ENCODE measurements around the gene SMIM1. TPM values are rescaled to one million over a fixed set of nuclear protein-coding genes. Genes with fewer than 3 reads are reported as not detected.

The SMIM1 gene
- total and polyA plus RNA-seq, 4 donors, result 8.0 to 15.9 (median 10.9) TPM

DNA sequence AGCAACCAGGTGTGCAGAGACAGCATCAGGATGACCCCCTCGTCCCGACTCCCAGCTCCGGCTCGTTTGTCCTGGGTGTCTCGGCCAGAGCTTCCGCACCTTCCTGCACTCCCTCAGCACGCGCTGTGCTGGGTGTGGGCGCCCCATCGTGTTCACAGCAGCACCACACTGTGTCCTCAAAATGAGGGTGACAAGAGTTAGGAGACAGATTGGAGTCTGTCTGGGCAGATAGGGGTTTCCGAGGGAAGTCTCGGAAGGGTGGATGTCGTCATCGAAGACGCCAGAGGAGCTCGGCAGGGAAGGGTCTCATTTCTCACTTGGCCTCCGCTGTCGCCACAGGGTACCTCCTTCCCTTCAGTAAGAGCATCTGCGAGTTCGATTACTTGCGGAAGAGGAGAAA, 16.2 kb upstream of the SMIM1 start:
- no peak overlapping the region for H3K9ac ChIP-seq (ENCODE audit: insufficient read depth in 1 of 2, low read length in 2 of 2)
- H3K36me3 ChIP-seq (ENCODE audit: control insufficient read depth in 4 of 4, insufficient read depth in 4 of 4, low read length in 4 of 4), result no peaks in the 10 kb centered on the region
- no peaks in the 10 kb centered on the region for H3K9me3 ChIP-seq (ENCODE audit: control insufficient read depth in 4 of 4, insufficient read depth in 3 of 4, low read length in 3 of 4)
- 76 to 90% methylated on average over 21 of the region's 21 CpGs for WGBS, 2 donors
- no peaks in the 10 kb centered on the region for H3K27me3 ChIP-seq (ENCODE audit: control insufficient read depth in 3 of 3, insufficient read depth in 3 of 3, low read length in 2 of 3)
- TF ChIP-seq CTCF (IDR thresholded peaks at IDR 0.05; ENCODE audit: control extremely low read depth, extremely low read depth), result no peak
- H3K4me1 ChIP-seq (ENCODE audit: control insufficient read depth in 5 of 5, insufficient read depth in 5 of 5, low read length in 5 of 5), result no peaks in the 10 kb centered on the region
- no peak overlapping the region for H3K4me3 ChIP-seq
- ATAC-seq (ENCODE audit: insufficient read depth, low FRiP score) (no peak), DNase-seq (no peak)
- no peak overlapping the region for H3K27ac ChIP-seq (ENCODE audit: low read depth in 1 of 2, low read length in 1 of 2)

GRCh38 chr1:3759164-3759563, 13.4 kb upstream of the SMIM1 start:
- DNase-seq (no peak), ATAC-seq (ENCODE audit: insufficient read depth, low FRiP score) (no peak)
- H3K9me3 ChIP-seq (ENCODE audit: control insufficient read depth in 4 of 4, insufficient read depth in 3 of 4, low read length in 3 of 4), result no peaks in the 10 kb centered on the region
- no peak overlapping the region for H3K9ac ChIP-seq (ENCODE audit: insufficient read depth in 1 of 2, low read length in 2 of 2)
- no peak overlapping the region for H3K4me3 ChIP-seq
- no peaks in the 10 kb centered on the region for H3K27me3 ChIP-seq (ENCODE audit: control insufficient read depth in 3 of 3, insufficient read depth in 3 of 3, low read length in 2 of 3)
- TF ChIP-seq CTCF (IDR thresholded peaks at IDR 0.05; ENCODE audit: control extremely low read depth, extremely low read depth), result no peak
- no peaks in the 10 kb centered on the region for H3K36me3 ChIP-seq (ENCODE audit: control insufficient read depth in 4 of 4, insufficient read depth in 4 of 4, low read length in 4 of 4)
- 90 to 94% methylated on average over 6 of the region's 6 CpGs for WGBS, 2 donors
- no peak overlapping the region for H3K27ac ChIP-seq (ENCODE audit: low read depth in 1 of 2, low read length in 1 of 2)
- H3K4me1 ChIP-seq (ENCODE audit: control insufficient read depth in 5 of 5, insufficient read depth in 5 of 5, low read length in 5 of 5), result no peaks in the 10 kb centered on the region

DNA sequence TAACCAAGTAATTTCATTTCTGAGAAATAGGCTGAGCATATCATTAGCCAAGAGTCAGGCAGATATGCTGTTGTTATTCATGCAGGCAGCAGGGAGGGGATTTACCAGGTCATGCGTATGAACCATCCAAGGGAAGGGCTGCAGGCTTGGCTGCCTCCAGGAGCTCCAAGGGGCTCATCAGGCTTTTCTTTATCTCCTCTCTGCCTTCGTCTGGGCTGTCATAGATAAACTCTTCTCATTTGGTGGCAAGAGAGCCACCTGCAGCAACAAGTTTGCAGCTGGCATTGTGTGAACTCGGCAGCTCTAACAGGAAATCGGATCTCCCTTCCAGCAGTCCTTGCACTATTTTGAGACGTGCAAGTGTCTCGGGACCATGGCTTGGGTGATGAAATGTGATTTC, 12.8 kb upstream of the SMIM1 start:
- no peak for TF ChIP-seq CTCF (IDR thresholded peaks at IDR 0.05; ENCODE audit: control extremely low read depth, extremely low read depth)
- WGBS, 2 donors, result 67 to 70% methylated on average over 6 of the region's 6 CpGs
- no peaks in the 10 kb centered on the region for H3K27me3 ChIP-seq (ENCODE audit: control insufficient read depth in 3 of 3, insufficient read depth in 3 of 3, low read length in 2 of 3)

GRCh38 chr1:3761296-3762010, 11.1 kb upstream of the SMIM1 start:
- DNase-seq, result no peak
- Histone ChIP-seq H3K36me3 (ENCODE audit: control insufficient read depth in 4 of 4, insufficient read depth in 4 of 4, low read length in 4 of 4) (no peaks in the 10 kb centered on the region), H3K4me3 (no peak overlapping the region), H3K9me3 (ENCODE audit: control insufficient read depth in 4 of 4, insufficient read depth in 3 of 4, low read length in 3 of 4) (no peaks in the 10 kb centered on the region), H3K27ac (ENCODE audit: low read depth in 1 of 2, low read length in 1 of 2) (no peak overlapping the region), H3K27me3 (ENCODE audit: control insufficient read depth in 3 of 3, insufficient read depth in 3 of 3, low read length in 2 of 3) (no peaks in the 10 kb centered on the region), H3K4me1 (ENCODE audit: control insufficient read depth in 5 of 5, insufficient read depth in 5 of 5, low read length in 5 of 5) (no peaks in the 10 kb centered on the region), H3K9ac (ENCODE audit: insufficient read depth in 1 of 2, low read length in 2 of 2) (no peak overlapping the region)
- 84 to 91% methylated on average over 17 of the region's 17 CpGs for WGBS, 2 donors
- TF ChIP-seq CTCF (IDR thresholded peaks at IDR 0.05; ENCODE audit: control extremely low read depth, extremely low read depth), result no peak
- ATAC-seq (ENCODE audit: insufficient read depth, low FRiP score), result no peak

More for the DNA sequence above, 12.8 kb upstream of the SMIM1 start:
- no peak overlapping the region for H3K9ac ChIP-seq (ENCODE audit: insufficient read depth in 1 of 2, low read length in 2 of 2)
- no peak for ATAC-seq (ENCODE audit: insufficient read depth, low FRiP score)
- no peaks in the 10 kb centered on the region for H3K36me3 ChIP-seq (ENCODE audit: control insufficient read depth in 4 of 4, insufficient read depth in 4 of 4, low read length in 4 of 4)
- no peaks in the 10 kb centered on the region for H3K4me1 ChIP-seq (ENCODE audit: control insufficient read depth in 5 of 5, insufficient read depth in 5 of 5, low read length in 5 of 5)
- no peak overlapping the region for H3K27ac ChIP-seq (ENCODE audit: low read depth in 1 of 2, low read length in 1 of 2)
- no peaks in the 10 kb centered on the region for H3K9me3 ChIP-seq (ENCODE audit: control insufficient read depth in 4 of 4, insufficient read depth in 3 of 4, low read length in 3 of 4)
- no peak for DNase-seq
- H3K4me3 ChIP-seq, result no peak overlapping the region
